Measurements from ENCODE around the gene UBQLN1.

GRCh38 chr9:83642793-83643192 is 65.0 kb downstream of the UBQLN1 start:
- TF ChIP-seq CTCF (conservative IDR thresholded peaks at IDR 0.05 in 1 of 2, IDR thresholded peaks at IDR 0.05 in 1 of 2; ENCODE audit: extremely low read depth in 1 of 2, insufficient read depth in 1 of 2, low read depth in 1 of 2, low read length in 2 of 2): no peak
- TF ChIP-seq EZH2 (IDR thresholded peaks at IDR 0.05; ENCODE audit: borderline replicate concordance, low read length): no peak
